HG03439 (cell line): Measurements from ENCODE around the gene NEAT1.

Source experiments
- ATAC-seq: cut with Tn5 transposase; IDR thresholded peaks from one replicate; pipeline ENCODE4 v1.9.1; 2021; ENCODE audit warnings: mild to moderate bottlenecking, moderate library complexity; ENCODE audit not compliant: unreplicated experiment

The NEAT1 gene

DNA sequence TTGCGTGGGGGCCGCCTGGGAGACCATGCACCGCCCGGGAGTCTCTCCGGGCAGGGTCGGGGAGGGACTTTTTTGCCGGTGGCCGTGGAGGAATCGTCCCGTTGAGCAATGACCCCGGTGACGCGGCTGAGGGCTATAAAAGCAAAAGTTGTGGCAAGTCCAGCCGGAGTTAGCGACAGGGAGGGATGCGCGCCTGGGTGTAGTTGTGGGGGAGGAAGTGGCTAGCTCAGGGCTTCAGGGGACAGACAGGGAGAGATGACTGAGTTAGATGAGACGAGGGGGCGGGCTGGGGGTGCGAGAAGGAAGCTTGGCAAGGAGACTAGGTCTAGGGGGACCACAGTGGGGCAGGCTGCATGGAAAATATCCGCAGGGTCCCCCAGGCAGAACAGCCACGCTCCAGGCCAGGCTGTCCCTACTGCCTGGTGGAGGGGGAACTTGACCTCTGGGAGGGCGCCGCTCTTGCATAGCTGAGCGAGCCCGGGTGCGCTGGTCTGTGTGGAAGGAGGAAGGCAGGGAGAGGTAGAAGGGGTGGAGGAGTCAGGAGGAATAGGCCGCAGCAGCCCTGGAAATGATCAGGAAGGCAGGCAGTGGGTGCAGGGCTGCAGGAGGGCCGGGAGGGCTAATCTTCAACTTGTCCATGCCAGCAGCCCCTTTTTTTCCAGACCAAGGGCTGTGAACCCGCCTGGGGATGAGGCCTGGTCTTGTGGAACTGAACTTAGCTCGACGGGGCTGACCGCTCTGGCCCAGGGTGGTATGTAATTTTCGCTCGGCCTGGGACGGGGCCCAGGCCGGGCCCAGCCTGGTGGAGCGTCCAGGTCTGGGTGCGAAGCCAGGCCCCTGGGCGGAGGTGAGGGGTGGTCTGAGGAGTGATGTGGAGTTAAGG lies at the start of gene NEAT1:
TSS of gene NEAT1 (plus strand) at position 166 of the 883 bp plus-strand sequence.
- ATAC-seq, result no peak

DNA sequence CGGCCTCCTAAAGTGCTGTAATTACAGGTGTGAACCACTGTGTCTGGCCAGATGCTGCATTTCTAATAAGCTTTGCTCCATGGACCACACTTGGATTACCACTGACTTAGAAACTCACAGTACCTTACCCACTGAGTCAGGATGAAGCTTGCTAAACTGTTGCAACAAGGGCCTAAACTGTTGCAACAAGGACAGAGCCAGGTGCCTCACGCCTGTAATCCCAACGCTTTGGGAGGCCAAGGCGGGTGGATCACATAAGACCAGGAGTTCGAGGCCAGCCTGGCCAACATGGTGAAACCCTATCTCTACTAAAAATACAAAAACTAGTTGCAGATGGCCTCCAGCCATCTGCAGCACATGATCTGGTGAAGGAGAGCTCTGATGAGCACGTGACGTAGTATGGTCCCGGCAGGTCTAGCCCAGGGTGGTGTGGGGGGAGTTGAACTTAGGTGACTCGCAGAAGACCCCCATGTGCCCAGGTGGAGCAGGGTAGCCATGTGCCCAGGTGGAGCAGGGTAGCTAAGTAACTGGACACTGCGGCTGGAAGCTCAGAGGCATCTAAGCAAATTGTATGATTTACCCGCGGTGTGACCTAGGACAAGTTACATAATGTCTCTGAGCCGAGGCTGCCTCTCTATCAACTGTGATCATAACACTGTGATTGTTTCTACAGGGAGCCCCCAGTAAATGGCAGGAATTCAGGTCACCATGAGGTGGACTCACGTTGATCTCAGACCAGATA lies 48.6 kb upstream of the NEAT1 start:
- no peak for ATAC-seq

DNA sequence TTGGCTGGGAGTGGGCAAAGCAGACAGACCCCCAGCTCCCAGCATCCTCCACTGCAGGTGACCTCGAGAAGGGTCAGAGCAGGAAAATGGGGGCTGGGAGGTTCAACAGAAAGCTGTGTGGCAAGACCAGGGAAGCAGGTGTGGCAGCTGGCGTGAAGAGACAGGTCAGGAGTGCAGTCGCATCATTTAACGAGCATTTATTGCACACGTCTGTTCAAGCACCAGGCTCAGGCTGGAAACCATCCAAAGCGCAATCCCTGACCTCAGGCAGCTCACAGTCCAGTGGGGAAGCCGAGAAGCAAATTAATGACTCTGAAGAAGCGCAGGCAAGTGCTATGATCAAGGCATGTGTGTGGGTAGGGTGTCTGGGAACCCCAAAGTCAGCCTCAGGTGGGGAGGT lies 47.6 kb upstream of the NEAT1 start:
- no peak for ATAC-seq

DNA sequence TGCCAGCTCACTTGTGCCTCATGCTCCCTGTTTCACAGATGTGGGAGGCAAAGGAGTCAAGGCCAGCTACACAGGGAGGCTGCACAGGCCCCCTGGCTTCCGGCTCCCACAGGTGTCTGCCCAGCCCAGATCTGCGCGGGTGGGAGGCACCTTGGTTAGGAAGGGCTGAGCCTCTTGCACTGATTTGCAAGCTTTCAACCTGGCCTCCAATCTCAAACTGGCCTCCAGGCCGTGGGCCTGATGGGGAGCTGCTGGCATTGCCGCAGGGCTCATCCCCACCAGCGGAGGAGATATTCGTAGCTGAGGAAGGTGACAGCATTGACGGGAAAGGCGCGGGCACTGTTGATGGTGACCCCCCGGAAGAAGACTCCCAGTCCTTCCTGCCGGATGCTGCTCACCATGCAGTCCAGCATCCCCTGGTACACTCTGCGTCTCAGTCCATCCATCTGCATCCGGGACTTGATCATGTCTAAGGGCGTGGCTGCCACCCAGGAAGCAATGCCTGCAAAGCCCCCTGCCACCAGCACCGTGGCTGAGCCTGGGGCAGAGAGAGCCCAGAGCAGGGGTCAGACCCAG lies 46.4 kb upstream of the NEAT1 start:
- no peak for ATAC-seq

DNA sequence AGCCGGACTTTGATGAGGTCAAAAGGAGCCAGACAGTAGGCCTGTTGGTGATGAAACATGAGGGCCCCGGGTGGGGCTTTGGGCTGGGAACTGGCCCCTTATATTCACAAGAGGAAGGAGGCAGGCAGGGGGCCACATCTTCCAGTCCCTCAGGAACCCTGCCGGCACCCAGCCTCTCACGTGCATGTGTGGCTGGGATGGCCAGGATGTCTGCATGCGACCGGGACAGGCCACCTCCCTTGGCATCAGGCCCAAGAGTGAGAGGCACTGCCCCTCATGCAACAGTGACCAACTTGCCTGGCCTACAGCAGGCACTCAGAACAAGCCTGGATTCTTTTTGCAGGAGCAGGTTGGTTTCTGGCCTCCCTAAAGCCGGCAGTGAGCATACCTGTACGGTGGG lies 45.6 kb upstream of the NEAT1 start:
- ATAC-seq, result no peak

DNA sequence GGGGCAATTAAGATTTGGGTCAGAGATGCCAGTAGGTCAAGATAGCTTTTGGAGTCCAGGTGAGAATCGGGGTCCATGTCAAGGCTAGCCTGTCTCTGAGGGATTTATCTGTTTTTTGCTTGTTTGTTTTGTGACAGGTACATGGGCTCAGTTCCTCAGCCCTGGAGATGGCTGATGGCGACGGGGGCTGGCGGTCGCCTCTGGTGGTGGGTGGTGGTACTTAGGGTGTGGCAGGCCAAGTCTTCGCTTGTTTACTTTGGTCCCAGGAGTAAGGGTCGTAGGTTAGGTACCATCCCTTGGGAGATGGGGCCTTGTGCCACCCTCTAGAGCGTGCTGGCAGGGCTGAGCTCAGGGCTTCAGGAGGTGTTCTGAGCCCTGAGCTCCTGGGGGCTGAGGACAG lies 44.8 kb upstream of the NEAT1 start:
- no peak for ATAC-seq

DNA sequence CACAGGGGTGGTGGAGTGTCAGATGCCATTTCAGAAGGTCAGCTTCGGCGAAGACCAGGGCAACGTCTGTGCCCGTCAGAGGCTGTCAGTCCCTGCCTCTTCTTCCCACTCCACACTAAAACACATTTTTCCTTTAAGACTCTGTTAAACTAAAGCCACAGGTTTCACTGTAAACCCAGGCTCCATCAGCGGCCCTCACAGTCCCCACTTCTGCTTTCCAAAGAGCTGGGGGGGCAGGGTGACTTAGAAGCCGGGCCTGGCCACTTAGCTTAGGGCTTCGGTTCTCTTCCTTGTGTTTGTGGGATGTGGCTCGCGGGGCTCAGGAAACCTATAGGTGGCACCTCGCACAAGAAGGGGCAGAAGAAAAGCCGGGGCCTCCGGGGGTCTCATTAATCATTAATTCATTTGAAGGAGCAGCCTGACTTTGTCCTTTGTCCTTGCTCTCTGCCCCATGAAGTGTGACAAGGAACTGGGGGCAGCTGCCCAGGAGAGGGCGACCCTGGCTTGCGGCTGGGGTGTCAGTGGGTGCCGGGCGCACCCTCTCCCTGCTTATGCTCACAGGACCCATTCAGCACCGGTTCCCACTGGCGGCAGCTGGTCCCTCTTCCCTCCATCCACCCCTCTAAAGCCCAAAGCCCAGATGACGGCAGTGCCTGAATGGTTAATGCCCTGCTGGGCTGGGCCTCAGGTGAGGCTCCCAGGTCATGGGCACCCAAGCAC lies 44.2 kb upstream of the NEAT1 start:
- ATAC-seq, result no peak

DNA sequence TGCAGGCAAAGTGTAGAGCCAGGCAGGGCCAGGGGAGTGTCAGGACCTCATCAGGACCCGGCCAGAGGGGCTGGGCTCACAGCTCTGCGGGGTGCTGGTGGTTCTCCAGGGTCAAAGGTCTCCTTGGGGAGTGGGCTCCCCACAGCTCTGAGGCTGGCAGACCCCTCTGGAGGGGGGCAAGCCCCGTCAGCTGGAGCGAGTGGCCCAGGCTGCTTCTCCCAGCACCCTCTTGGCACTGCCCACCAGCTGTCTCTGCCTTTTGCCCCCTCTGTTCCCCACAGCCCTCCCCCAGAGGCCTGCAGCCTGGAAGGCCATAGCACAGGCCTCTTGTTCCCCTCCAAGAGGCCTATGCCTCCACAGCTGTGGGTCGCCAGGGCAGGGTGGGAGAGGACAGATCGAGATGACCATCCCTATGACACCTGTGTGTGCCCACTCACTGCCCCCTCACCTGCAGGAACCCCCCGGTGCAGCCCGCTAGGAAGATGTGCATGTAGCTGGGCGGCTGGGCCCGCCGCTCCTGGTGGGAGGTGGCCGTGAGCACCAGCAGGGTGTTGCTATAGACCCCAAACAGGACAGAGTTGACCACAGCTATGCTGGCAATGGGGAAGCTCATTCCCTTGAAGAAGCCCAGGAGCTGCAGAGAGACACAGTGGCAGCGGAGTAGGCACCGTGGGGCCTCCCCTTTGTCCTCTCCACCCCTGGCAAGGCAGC lies 43.5 kb upstream of the NEAT1 start:
- ATAC-seq, result no peak

- ATAC-seq, result no peak
Measured at GRCh38 chr11:65379698-65380459, 42.7 kb upstream of the NEAT1 start.

GRCh38 chr11:65380460-65381119 lies 42.0 kb upstream of the NEAT1 start:
- no peak for ATAC-seq

DNA sequence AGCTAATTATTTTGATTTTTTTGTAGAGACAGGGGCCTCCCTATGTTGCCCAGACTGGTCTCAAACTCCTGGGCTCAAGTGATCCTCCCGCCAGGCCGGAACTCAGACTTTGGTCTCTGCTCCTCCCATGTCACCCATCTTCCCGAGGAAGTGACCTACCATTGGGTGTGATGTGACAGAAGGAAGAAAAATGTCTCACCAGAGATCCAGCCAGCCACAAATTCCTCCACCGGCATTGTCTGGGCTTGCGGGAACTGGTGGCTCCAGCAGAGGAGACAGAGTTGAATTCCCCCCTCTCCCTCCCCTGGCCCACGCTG lies 40.9 kb upstream of the NEAT1 start:
- ATAC-seq, result peak; percentile 8

DNA sequence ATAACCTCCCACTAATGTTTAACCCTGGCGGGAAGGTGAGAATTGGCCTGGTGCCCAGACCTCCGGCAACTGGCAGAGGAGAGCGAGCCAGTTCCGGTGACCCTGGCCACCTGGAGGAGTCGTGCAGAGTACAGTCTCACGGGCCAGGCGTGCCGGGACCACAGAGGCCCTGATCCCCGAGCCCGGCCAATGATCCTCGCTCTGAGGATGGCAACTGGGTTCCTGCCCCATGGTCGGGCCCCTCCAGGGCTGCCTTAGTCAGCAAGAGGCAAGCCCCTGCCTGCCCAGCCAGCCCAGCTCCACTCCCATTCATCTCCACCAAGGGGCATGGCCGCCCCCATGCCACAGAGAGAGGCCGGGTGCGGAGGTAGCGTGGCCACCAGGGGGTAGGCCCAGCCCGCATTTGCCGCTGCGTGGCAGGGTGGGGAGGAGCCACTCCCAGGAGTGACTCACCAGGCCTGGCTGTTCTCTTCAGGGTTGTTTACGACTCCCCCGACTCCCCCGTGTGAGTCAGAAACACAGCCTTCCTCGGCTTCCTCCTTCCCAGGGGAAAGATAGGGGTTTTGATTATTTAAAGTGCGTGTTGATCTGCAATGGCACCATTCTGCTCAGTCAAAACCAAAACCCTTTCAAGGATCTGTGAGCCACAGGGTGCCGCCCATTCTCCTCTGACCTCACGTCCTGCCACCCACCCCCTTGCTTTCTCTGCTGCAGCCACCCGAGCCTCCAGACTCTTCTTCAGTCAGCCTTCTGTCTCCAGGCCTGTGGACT lies 40.4 kb upstream of the NEAT1 start, which contains the start of gene SLC25A45:
TSS of gene SLC25A45 (minus strand) at position 614 of the 771 bp plus-strand sequence. CDS start 695 bp downstream, outside the sequence.
- ATAC-seq, result peak; percentile 68

DNA sequence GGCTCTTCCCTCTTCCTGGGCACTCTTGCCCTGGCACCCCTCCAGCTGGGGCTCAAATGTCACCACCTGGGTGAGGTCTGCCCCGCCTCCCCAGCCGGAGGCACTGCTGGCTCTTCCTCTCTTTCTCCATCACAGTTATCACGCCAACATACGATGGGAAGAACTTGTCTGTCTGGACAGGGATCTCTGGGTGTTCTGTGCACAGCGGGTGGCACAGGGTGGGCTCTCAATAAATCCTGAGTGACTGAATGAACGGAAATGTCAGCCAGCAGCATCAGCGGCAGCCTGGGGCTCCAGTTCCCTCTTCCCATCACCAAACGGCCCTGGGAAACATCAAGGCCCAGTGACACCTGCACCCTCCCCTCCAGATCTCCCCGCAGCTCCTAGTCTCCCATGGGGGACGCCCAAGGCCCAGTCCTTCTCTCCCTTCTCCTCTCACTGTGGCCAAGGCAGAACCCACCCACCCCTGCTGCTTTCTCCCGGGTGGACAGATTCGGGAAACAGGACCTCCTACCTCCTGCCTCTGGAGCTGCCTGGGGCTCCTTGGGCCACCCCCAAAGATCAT lies 39.7 kb upstream of the NEAT1 start:
- ATAC-seq, result no peak

GRCh38 chr11:65383778-65384177 lies 38.8 kb upstream of the NEAT1 start:
- no peak for ATAC-seq

- no peak for ATAC-seq
Measured at GRCh38 chr11:65384301-65384889, 38.2 kb upstream of the NEAT1 start.

- ATAC-seq, result no peak
Measured at GRCh38 chr11:65386307-65387140, 36.1 kb upstream of the NEAT1 start, which contains the start of gene FRMD8. Gene FRMD8 (plus strand): TSS chr11:65386637. CDS start chr11:65387037, 400 bp downstream.

- no peak for ATAC-seq
Measured at GRCh38 chr11:65388731-65389130, 33.9 kb upstream of the NEAT1 start.
